ENCODE measurements around the gene RGPD3.
"Not testable (repeated sequence)": the region's sequence is repeated elsewhere in the genome, so short reads cannot be mapped to it uniquely, and the experiment has no call there.

DNA sequence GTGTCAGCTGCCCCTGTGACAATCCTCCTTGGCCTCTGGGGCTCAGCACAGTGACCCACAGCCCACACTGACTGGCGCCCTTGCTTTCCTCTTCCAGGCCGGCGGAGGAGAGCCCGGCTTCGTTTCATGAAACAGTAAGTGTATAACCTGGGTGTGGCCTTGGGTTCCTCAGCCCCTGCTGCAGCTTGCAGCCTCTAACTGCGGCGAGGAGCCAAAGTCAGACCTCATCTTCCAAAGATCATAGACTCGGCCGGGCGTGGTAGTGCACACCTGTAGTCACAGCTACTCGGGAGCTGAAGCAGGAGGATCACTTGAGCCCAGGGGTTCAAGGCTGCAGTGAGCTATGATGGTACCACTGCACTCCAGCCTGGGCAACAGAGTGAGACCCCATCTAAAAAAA, 36.0 kb upstream of the RGPD3 start:
- TF ChIP-seq, protein P1, sequence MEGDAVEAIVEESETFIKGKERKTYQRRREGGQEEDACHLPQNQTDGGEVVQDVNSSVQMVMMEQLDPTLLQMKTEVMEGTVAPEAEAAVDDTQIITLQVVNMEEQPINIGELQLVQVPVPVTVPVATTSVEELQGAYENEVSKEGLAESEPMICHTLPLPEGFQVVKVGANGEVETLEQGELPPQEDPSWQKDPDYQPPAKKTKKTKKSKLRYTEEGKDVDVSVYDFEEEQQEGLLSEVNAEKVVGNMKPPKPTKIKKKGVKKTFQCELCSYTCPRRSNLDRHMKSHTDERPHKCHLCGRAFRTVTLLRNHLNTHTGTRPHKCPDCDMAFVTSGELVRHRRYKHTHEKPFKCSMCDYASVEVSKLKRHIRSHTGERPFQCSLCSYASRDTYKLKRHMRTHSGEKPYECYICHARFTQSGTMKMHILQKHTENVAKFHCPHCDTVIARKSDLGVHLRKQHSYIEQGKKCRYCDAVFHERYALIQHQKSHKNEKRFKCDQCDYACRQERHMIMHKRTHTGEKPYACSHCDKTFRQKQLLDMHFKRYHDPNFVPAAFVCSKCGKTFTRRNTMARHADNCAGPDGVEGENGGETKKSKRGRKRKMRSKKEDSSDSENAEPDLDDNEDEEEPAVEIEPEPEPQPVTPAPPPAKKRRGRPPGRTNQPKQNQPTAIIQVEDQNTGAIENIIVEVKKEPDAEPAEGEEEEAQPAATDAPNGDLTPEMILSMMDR (IDR thresholded peaks at IDR 0.05), result not testable (repeated sequence)
- not testable (repeated sequence) for TF ChIP-seq POLR2A (IDR thresholded peaks at IDR 0.05)
